Measurements from ENCODE around the gene CALN1. TPM values are rescaled to one million over a fixed set of nuclear protein-coding genes. Genes with fewer than 3 reads are reported as not detected.

Gene CALN1
- total RNA-seq, 1 donor from 2014 or later = not detected

DNA sequence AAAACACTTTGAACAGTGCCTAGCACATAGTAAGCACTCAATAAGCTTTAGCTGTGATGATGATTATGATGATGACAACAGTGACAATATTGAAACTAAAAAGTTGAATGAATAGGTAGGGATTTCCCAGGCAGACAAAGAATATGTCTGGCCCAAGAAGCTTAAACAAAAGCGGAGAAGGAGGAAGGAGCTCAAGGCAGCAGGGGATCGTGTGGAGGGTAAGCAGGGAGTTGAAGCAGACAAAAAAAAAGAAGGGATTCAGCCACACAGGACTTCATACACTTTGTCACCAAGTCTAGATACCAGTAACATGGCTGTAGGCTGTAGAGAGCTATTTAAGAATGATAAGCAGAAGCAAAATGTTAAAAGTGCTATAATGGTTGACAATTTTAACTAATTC lies 144.0 kb downstream of the CALN1 start:
- Mint-ChIP-seq H3K36me3 (ENCODE audit: low read depth, unreplicated experiment) (no peaks in the 10 kb centered on the region), H3K9me3 (ENCODE audit: unreplicated experiment) (no peaks in the 10 kb centered on the region), H3K27ac (ENCODE audit: unreplicated experiment) (no peak overlapping the region), H3K4me3 (ENCODE audit: unreplicated experiment) (no peak overlapping the region), H3K4me1 (ENCODE audit: low read depth, unreplicated experiment) (no peaks in the 10 kb centered on the region), H3K27me3 (ENCODE audit: low read depth, unreplicated experiment) (peaks cover 7% of the 10 kb centered on the region)
- Histone ChIP-seq H3K36me3 (ENCODE audit: insufficient read depth, low read length) (no peaks in the 10 kb centered on the region), H3K4me2 (ENCODE audit: low read length) (no peak overlapping the region), H3K27ac (ENCODE audit: low read depth, low read length) (no peak overlapping the region), H3K27me3 (ENCODE audit: insufficient read depth, low read length) (no peaks in the 10 kb centered on the region), H3K9ac (ENCODE audit: low read length) (no peak overlapping the region), H2AFZ (ENCODE audit: low read depth, low read length) (no peak overlapping the region), H4K20me1 (ENCODE audit: insufficient read depth, low read length) (no peaks in the 10 kb centered on the region), H3K79me2 (ENCODE audit: insufficient read depth, low read length) (no peaks in the 10 kb centered on the region), H3K4me1 (ENCODE audit: insufficient read depth, low read length) (no peaks in the 10 kb centered on the region), H3K9me3 (ENCODE audit: insufficient read depth, low read depth, low read length) (peaks cover 2% of the 10 kb centered on the region), H3K4me3 (ENCODE audit: insufficient read depth, low read depth, low read length) (no peak overlapping the region)
- no peak for TF ChIP-seq EZH2 (IDR thresholded peaks at IDR 0.05; ENCODE audit: insufficient read depth, low read length)
- TF ChIP-seq CTCF (IDR thresholded peaks at IDR 0.05; ENCODE audit: insufficient read depth, low read depth, low read length) = no peak
- FAIRE-seq (no peak), DNase-seq (ENCODE audit: low read depth) (no peak)

DNA sequence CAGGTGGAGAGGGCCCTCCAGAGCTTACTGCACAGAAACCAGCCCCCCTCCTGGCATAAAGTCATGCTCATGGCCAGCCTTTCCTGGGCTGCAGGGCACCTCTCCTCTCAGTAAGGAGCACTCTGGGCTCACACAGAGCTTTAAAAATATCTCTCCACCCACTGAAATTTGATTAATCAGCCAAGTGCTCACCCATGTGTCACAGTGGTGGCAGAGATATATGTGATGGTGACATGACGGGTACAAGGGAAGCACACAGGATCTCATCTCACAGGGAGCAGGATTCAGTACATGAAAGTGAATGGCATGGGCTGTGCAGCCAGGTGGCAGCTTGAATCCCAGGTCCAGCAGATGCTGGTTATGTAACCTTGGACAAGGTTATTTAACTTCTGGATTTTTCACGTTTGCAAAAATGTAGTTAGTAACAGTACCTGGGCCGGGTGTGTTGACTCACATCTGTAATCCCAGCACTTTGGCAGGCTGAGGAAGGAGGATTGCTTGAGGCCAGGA lies 144.8 kb downstream of the CALN1 start:
- peaks cover 7% of the 10 kb centered on the region for H3K27me3 Mint-ChIP-seq (ENCODE audit: low read depth, unreplicated experiment)
- H3K27ac Mint-ChIP-seq (ENCODE audit: unreplicated experiment) = no peak overlapping the region
- no peaks in the 10 kb centered on the region for H3K79me2 ChIP-seq (ENCODE audit: insufficient read depth, low read length)
- no peak for FAIRE-seq
- no peaks in the 10 kb centered on the region for H3K4me1 ChIP-seq (ENCODE audit: insufficient read depth, low read length)
- H4K20me1 ChIP-seq (ENCODE audit: insufficient read depth, low read length) = no peaks in the 10 kb centered on the region
- no peaks in the 10 kb centered on the region for H3K36me3 ChIP-seq (ENCODE audit: insufficient read depth, low read length)
- no peak overlapping the region for H3K4me3 ChIP-seq (ENCODE audit: insufficient read depth, low read depth, low read length)
- no peaks in the 10 kb centered on the region for H3K9me3 Mint-ChIP-seq (ENCODE audit: unreplicated experiment)
- no peak overlapping the region for H3K27ac ChIP-seq (ENCODE audit: low read depth, low read length)
- no peak for DNase-seq (ENCODE audit: low read depth)
- H3K9me3 ChIP-seq (ENCODE audit: insufficient read depth, low read depth, low read length) = peaks cover 2% of the 10 kb centered on the region
- H3K4me3 Mint-ChIP-seq (ENCODE audit: unreplicated experiment) = no peak overlapping the region
- no peaks in the 10 kb centered on the region for H3K27me3 ChIP-seq (ENCODE audit: insufficient read depth, low read length)
- TF ChIP-seq EZH2 (IDR thresholded peaks at IDR 0.05; ENCODE audit: insufficient read depth, low read length) = no peak
- TF ChIP-seq CTCF (IDR thresholded peaks at IDR 0.05; ENCODE audit: insufficient read depth, low read depth, low read length) = no peak
- no peak overlapping the region for H3K9ac ChIP-seq (ENCODE audit: low read length)
- no peaks in the 10 kb centered on the region for H3K4me1 Mint-ChIP-seq (ENCODE audit: low read depth, unreplicated experiment)
- no peak overlapping the region for H3K4me2 ChIP-seq (ENCODE audit: low read length)
- H2AFZ ChIP-seq (ENCODE audit: low read depth, low read length) = no peak overlapping the region
- H3K36me3 Mint-ChIP-seq (ENCODE audit: low read depth, unreplicated experiment) = no peaks in the 10 kb centered on the region

- Mint-ChIP-seq H3K9me3 (ENCODE audit: unreplicated experiment) (peaks cover 1% of the 10 kb centered on the region), H3K4me1 (ENCODE audit: low read depth, unreplicated experiment) (no peaks in the 10 kb centered on the region), H3K27me3 (ENCODE audit: low read depth, unreplicated experiment) (peaks cover 7% of the 10 kb centered on the region), H3K4me3 (ENCODE audit: unreplicated experiment) (no peak overlapping the region), H3K27ac (ENCODE audit: unreplicated experiment) (no peak overlapping the region), H3K36me3 (ENCODE audit: low read depth, unreplicated experiment) (no peaks in the 10 kb centered on the region)
- H3K79me2 ChIP-seq (ENCODE audit: insufficient read depth, low read length) = no peaks in the 10 kb centered on the region
- H3K4me3 ChIP-seq (ENCODE audit: insufficient read depth, low read depth, low read length) = no peak overlapping the region
- H3K36me3 ChIP-seq (ENCODE audit: insufficient read depth, low read length) = no peaks in the 10 kb centered on the region
- TF ChIP-seq CTCF (IDR thresholded peaks at IDR 0.05; ENCODE audit: insufficient read depth, low read depth, low read length) (no peak), EZH2 (IDR thresholded peaks at IDR 0.05; ENCODE audit: insufficient read depth, low read length) (no peak)
- no peak overlapping the region for H2AFZ ChIP-seq (ENCODE audit: low read depth, low read length)
- no peaks in the 10 kb centered on the region for H3K27me3 ChIP-seq (ENCODE audit: insufficient read depth, low read length)
- H3K9ac ChIP-seq (ENCODE audit: low read length) = no peak overlapping the region
- no peak for FAIRE-seq
- no peaks in the 10 kb centered on the region for H3K4me1 ChIP-seq (ENCODE audit: insufficient read depth, low read length)
- H3K9me3 ChIP-seq (ENCODE audit: insufficient read depth, low read depth, low read length) = peaks cover 2% of the 10 kb centered on the region
- no peak overlapping the region for H3K27ac ChIP-seq (ENCODE audit: low read depth, low read length)
- no peaks in the 10 kb centered on the region for H4K20me1 ChIP-seq (ENCODE audit: insufficient read depth, low read length)
- no peak for DNase-seq (ENCODE audit: low read depth)
- H3K4me2 ChIP-seq (ENCODE audit: low read length) = no peak overlapping the region
Measured at GRCh38 chr7:72266771-72267170, 145.4 kb downstream of the CALN1 start.

Measured in astrocyte (in vitro differentiated cells and primary cell).